Fibroblast of gingiva (primary cell): Measurements from ENCODE around the gene COMMD1.
"Not testable (repeated sequence)": the region's sequence is repeated elsewhere in the genome, so short reads cannot be mapped to it uniquely, and the experiment has no call there.

Experiments
- DNase-seq: peaks from one replicate; pipeline ENCODE4 v3.0.0-alpha.2; 2011; ENCODE audit warnings: low read depth

The COMMD1 gene

GRCh38 chr2:62141142-62141740, 235.8 kb downstream of the COMMD1 start:
- no peak for DNase-seq

- no peak for DNase-seq
Measured at GRCh38 chr2:62142054-62142453, 236.6 kb downstream of the COMMD1 start.

DNA sequence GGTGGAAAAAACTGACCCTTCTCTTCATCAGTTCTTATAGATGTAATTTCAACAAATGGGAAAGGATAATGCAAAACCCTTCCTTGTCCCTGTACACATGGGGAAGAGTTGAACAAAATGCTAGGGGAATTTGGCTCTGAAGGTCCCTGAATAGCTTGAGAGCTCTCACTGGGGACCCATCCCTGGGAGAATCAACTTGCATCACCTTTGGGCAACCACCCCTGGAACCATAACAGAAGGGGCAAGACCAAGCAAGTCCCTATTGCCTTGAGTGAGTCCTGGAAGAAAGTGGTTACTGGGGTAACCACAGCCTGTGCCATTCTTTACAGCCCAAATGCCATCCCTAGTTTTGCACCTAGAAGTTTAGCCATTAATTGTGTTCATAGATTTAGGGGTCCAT, 238.2 kb downstream of the COMMD1 start:
- no peak for DNase-seq

DNA sequence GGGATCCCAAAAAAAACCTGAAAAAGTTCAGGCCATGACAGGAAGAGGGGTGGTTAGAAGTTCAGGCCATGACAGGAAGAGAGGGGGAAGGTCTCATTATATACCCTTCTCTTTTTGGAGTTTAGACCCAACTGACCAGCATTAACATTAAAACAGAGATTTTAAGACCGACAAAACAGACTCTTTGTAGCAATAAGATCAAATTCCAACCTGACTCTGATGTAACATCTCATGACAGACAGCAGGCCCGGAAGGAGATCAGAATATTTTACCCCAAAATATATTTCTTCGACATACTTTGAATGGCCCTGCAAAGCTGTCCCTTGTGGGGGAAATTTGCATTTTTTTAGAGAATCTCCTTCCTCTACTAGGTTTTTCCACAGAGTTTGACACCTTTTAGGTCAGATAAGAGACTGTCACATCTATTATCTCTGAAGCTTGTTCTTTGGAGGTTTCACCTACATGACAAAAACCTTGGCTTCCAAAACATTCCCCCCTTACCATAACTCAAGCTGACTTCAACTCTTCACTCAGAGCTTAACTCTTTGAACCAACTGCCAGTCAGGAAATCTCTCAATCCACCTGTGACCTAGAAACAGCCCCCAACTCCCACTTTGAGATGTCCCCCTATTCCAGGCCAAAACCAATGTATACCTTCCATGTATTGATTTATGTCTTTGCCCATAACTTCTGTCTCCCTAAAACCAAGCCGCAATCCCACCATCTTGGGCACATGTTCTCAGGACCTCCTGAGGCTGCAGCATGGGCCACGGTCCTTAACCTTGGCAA, 239.4 kb downstream of the COMMD1 start:
- DNase-seq, result no peak

- no peak for DNase-seq
Measured at GRCh38 chr2:62145478-62146100, 240.1 kb downstream of the COMMD1 start.

DNA sequence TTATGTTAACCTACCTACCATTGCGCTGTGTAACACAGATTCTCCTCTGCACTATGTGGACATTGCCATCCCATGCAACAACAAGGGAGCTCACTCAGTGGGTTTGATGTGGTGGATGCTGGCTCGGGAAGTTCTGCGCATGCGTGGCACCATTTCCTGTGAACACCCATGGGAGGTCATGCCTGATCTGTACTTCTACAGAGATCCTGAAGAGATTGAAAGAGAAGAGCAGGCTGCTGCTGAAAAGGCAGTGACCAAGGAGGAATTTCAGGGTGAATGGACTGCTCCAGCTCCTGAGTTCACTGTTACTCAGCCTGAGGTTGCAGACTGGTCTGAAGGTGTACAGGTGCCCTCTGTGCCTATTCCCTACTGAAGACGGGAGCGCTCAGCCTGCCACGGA, 241.3 kb downstream of the COMMD1 start:
- not testable (repeated sequence) for DNase-seq

- peak; percentile 93 for DNase-seq
Measured at GRCh38 chr2:62147610-62148301, 242.3 kb downstream of the COMMD1 start.

GRCh38 chr2:62149708-62150107, 244.2 kb downstream of the COMMD1 start:
- peak; percentile 97 for DNase-seq

DNA sequence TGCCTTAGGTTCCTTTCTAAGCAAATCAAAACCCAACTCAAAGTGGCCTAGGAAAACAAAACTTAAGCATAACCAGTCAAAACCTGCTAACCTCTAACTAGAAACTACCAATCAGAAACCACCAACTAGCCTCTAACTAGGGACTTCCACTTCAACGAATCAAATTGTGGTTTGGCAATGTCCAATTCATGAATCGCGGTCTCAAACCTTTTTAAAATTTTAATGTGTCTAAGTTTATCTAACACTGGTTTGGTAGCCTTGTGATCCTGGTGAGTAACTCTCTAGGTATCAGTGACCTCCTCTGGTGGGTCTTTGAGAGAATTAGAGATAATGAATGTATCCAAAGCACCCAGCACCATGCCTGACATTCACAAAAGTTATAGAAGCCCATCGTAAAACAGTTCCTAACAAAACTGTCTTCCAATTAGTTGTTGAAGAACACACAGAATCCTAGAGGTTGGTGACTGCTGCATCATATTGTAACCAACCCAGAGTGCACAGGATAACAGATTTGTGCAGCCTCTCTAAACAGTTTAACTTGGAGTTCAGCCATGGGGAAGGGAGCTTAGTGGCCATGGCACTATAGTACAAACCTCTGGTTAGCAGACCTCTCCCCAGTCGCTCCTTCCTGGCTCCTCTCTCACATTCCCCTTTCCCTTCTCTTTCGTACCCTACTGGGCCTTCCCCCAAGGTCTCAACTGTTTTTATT, 245.3 kb downstream of the COMMD1 start:
- DNase-seq, result no peak

GRCh38 chr2:62151306-62151638, 245.8 kb downstream of the COMMD1 start:
- no peak for DNase-seq

GRCh38 chr2:62152000-62152399, 246.5 kb downstream of the COMMD1 start:
- no peak for DNase-seq

- DNase-seq, result no peak
Measured at GRCh38 chr2:62156861-62157496, 251.5 kb downstream of the COMMD1 start.

- no peak for DNase-seq
Measured at GRCh38 chr2:62158444-62159121, 253.1 kb downstream of the COMMD1 start.

- DNase-seq, result not testable (repeated sequence)
Measured at GRCh38 chr2:62160691-62161090, 255.2 kb downstream of the COMMD1 start.

DNA sequence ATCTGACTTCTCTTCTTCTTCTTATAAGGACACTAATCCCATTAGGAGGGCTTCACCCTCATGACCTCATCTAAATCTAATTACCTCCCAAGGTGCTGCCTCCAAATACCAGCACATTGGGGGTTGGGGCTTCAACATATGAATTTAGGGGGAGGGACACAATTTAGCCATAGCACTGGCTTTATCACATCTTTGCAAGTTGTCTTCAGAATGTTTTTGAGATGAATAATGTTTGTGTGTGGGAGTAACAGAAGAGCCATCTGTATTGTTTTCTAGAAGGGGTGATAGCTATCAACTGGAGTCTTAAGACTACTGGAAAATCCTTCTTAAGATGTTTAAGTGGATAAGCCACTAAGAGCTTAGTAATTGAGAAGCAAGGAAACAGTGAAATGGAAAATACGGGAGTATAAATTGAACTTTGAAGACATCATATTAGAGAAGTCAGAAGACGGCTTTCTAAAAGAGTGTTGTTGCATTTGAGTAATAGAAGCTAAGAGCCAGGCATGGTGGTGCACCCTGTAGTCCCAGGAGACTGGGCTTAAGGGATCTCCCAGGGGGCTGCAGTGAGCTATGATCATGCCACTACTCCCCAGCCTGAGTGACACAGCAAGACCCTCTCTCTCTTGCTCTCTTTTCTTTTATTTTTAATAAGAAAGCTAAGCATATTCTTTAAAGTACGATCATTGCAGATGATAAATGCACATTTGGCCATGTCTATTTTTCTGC, 257.8 kb downstream of the COMMD1 start:
- DNase-seq, result no peak

DNA sequence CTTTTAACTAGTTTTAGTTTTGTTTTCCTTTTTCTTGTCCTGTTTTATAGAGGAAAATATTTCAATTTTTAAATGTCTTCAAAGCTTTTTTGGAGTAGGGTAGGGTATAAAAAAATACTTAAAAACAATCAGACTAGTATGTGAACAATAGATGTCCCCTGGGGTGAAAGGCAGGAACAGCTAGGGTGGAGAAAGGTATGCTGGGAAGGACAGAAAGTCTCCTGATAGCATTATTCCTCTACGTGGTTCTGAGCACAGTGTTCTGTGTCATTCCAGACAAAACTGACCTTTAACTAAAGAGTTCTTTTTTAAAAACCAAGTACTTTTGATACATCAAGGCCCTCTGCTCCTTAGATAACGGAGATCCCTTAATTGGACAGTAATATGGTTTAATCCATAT, 258.4 kb downstream of the COMMD1 start:
- DNase-seq, result no peak

- DNase-seq, result peak; percentile 62
Measured at GRCh38 chr2:62175728-62176127, 270.3 kb downstream of the COMMD1 start.

- DNase-seq, result no peak
Measured at GRCh38 chr2:62176801-62177200, 271.3 kb downstream of the COMMD1 start.

GRCh38 chr2:62177392-62178049, 272.0 kb downstream of the COMMD1 start:
- DNase-seq, result no peak

GRCh38 chr2:62178741-62179271, 273.3 kb downstream of the COMMD1 start:
- DNase-seq, result peak; percentile 22
